ENCODE measurements around the gene SPAST. TPM values are rescaled to one million over a fixed set of nuclear protein-coding genes. Genes with fewer than 3 reads are reported as not detected.
"Not testable (repeated sequence)": the region's sequence is repeated elsewhere in the genome, so short reads cannot be mapped to it uniquely, and the experiment has no call there.

The SPAST gene
- total RNA-seq, 2 donors from 2014 or later, result 8.0 to 9.2 TPM

DNA sequence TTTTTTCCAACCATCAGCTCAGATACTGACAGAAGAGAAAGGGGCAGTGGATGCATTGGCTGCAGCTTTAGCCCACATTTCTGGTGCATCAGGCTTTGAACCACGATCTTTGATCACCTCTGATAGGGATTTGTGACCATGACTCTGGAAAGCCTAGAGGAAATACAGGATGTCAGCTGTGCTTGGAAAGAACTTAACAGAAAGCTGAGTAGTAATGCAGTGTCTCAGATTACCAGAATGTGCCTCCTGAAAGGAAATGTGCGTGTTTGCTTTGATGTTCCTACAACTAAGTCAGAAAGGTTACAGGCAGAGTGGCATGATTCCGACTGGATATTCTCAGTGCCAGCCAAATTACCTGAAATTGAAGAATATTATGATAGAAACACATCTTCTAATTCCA, 140.1 kb downstream of the SPAST start:
- intact Hi-C loops (cut with DNase I); DNase-seq; ATAC-seq: not testable (repeated sequence)

Other genes starting within 250 kb of the SPAST start
- 10 to 100 TPM; 33.1 to 37.5 TPM for gene MEMO1, start 52.5 kb upstream of the SPAST start, total RNA-seq
- gene DPY30, start 23.8 kb upstream of the SPAST start, total RNA-seq, result 10 to 100 TPM; 37.3 to 39.9 TPM
- 10 to 100 TPM; 13.9 to 19.6 TPM for gene SLC30A6, start 102.3 kb downstream of the SPAST start, total RNA-seq
- 1 to 10 TPM; 1.7 to 2.3 TPM for gene NLRC4, start 201.3 kb downstream of the SPAST start, total RNA-seq
- 10 to 100 TPM; 48.5 to 51.4 TPM for gene YIPF4, start 214.3 kb downstream of the SPAST start, total RNA-seq

Data from left cardiac atrium (tissue), 4 donors.